GF-D8 (cell line): ENCODE data around the gene ZNF236.

Experiments
- DNase-seq: peaks from one replicate; lab custom pipeline; 2025; lab: John Stamatoyannopoulos, UW

The ZNF236 gene

GRCh38 chr18:76821356-76821874, 942 bp upstream of the ZNF236 start:
- no peak for DNase-seq

GRCh38 chr18:76821875-76822505, 367 bp upstream of the ZNF236 start:
- DNase-seq = peak; percentile 35

GRCh38 chr18:76823161-76823538, 793 bp downstream of the ZNF236 start:
- no peak for DNase-seq

- peak; percentile 20 for DNase-seq
Observed at GRCh38 chr18:76823587-76824011, 1.2 kb downstream of the ZNF236 start.

GRCh38 chr18:76824145-76824676, 1.9 kb downstream of the ZNF236 start:
- DNase-seq = no peak

- DNase-seq = no peak
Observed at GRCh38 chr18:76824754-76825153, 2.4 kb downstream of the ZNF236 start.

GRCh38 chr18:76827205-76828200, 5.1 kb downstream of the ZNF236 start:
- no peak for DNase-seq

- no peak for DNase-seq
Observed at GRCh38 chr18:76834379-76834778, 12.0 kb downstream of the ZNF236 start.

- DNase-seq = no peak
Observed at GRCh38 chr18:76835380-76835779, 13.0 kb downstream of the ZNF236 start.

- no peak for DNase-seq
Observed at GRCh38 chr18:76837071-76837470, 14.7 kb downstream of the ZNF236 start.

GRCh38 chr18:76838182-76838581, 15.8 kb downstream of the ZNF236 start:
- no peak for DNase-seq

- no peak for DNase-seq
Observed at GRCh38 chr18:76839086-76839794, 16.9 kb downstream of the ZNF236 start.

GRCh38 chr18:76842837-76843530, 20.6 kb downstream of the ZNF236 start:
- no peak for DNase-seq

GRCh38 chr18:76844144-76844543, 21.8 kb downstream of the ZNF236 start:
- DNase-seq = no peak

GRCh38 chr18:76844742-76845477, 22.6 kb downstream of the ZNF236 start:
- DNase-seq = no peak

- DNase-seq = no peak
Observed at GRCh38 chr18:76846217-76846616, 23.9 kb downstream of the ZNF236 start.

GRCh38 chr18:76847916-76848315, 25.6 kb downstream of the ZNF236 start:
- DNase-seq = no peak

GRCh38 chr18:76850112-76850511, 27.8 kb downstream of the ZNF236 start:
- no peak for DNase-seq

- no peak for DNase-seq
Observed at GRCh38 chr18:76855594-76855993, 33.2 kb downstream of the ZNF236 start.

- DNase-seq = no peak
Observed at GRCh38 chr18:76857476-76857875, 35.1 kb downstream of the ZNF236 start.
